Measurements from ENCODE around the gene SERPINA12. TPM values are rescaled to one million over a fixed set of nuclear protein-coding genes. Genes with fewer than 3 reads are reported as not detected.

Gene SERPINA12
- total and polyA plus RNA-seq, 4 donors, result not detected

DNA sequence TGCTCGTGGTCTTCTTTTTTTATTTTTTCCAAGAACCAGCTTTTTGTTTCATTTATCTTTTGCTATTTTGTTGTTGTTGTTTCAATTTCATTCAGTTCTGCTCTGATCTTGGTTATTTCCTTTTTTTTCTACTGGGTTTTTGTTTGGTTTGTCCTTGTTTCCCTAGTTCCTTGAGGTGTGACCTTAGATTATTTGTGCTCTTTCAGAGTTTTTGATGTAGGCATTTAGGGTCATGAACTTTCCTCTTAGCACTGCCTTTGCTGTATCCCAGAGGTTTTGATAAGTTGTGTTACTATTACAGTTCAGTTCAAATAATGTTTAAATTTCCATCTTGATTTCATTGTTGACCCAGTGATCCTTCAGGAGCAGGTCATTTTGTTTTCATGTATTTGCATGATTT lies 53.3 kb downstream of the SERPINA12 start:
- no peaks in the 10 kb centered on the region for H3K36me3 ChIP-seq (ENCODE audit: control insufficient read depth in 4 of 4, insufficient read depth in 4 of 4, low read length in 4 of 4)
- H3K27ac ChIP-seq (ENCODE audit: low read depth in 1 of 2, low read length in 1 of 2), result no peak overlapping the region
- ATAC-seq (ENCODE audit: insufficient read depth, low FRiP score) (no peak), DNase-seq (no peak)
- H3K27me3 ChIP-seq (ENCODE audit: control insufficient read depth in 3 of 3, insufficient read depth in 3 of 3, low read length in 2 of 3), result peaks cover 0 to 3% (median 0%) of the 10 kb centered on the region in 3 donors
- TF ChIP-seq, protein P1, sequence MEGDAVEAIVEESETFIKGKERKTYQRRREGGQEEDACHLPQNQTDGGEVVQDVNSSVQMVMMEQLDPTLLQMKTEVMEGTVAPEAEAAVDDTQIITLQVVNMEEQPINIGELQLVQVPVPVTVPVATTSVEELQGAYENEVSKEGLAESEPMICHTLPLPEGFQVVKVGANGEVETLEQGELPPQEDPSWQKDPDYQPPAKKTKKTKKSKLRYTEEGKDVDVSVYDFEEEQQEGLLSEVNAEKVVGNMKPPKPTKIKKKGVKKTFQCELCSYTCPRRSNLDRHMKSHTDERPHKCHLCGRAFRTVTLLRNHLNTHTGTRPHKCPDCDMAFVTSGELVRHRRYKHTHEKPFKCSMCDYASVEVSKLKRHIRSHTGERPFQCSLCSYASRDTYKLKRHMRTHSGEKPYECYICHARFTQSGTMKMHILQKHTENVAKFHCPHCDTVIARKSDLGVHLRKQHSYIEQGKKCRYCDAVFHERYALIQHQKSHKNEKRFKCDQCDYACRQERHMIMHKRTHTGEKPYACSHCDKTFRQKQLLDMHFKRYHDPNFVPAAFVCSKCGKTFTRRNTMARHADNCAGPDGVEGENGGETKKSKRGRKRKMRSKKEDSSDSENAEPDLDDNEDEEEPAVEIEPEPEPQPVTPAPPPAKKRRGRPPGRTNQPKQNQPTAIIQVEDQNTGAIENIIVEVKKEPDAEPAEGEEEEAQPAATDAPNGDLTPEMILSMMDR (IDR thresholded peaks at IDR 0.05; ENCODE audit: control extremely low read depth, extremely low read depth), result no peak
- no peak overlapping the region for H3K4me3 ChIP-seq
- 0 to 46% methylated on average over 1 of the region's 1 CpG for WGBS, 2 donors
- H3K4me1 ChIP-seq (ENCODE audit: control insufficient read depth in 5 of 5, insufficient read depth in 5 of 5, low read length in 5 of 5), result no peaks in the 10 kb centered on the region
- H3K9me3 ChIP-seq (ENCODE audit: control insufficient read depth in 4 of 4, insufficient read depth in 3 of 4, low read length in 3 of 4), result peaks cover 0 to 5% (median 3%) of the 10 kb centered on the region in 4 donors
- H3K9ac ChIP-seq (ENCODE audit: insufficient read depth in 1 of 2, low read length in 2 of 2), result no peak overlapping the region

DNA sequence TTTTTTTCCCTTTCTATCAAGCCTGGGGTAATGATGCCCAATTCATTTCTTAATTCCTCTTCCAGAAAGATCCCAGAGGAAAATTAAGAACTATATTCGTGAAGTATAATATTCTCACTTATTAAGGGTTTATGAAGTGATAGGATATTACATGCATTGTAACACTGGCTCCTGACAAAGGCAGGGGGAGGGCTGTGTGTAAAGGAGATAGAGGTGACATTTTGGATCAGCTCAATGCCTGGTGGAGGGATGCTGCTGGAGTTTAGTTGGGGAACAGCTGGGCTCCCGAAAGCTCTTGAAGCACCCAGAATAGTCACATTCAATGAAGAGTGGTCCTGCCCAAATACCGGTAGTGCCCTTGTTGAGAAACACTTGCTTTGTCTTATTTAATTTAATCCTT lies 57.4 kb downstream of the SERPINA12 start:
- Histone ChIP-seq H3K9me3 (ENCODE audit: control insufficient read depth in 4 of 4, insufficient read depth in 3 of 4, low read length in 3 of 4) (peaks cover 0 to 2% (median 1%) of the 10 kb centered on the region in 4 donors), H3K9ac (ENCODE audit: insufficient read depth in 1 of 2, low read length in 2 of 2) (no peak overlapping the region), H3K4me1 (ENCODE audit: control insufficient read depth in 5 of 5, insufficient read depth in 5 of 5, low read length in 5 of 5) (no peaks in the 10 kb centered on the region), H3K27me3 (ENCODE audit: control insufficient read depth in 3 of 3, insufficient read depth in 3 of 3, low read length in 2 of 3) (peaks cover 0 to 6% (median 5%) of the 10 kb centered on the region in 3 donors), H3K27ac (ENCODE audit: low read depth in 1 of 2, low read length in 1 of 2) (no peak overlapping the region), H3K4me3 (no peak overlapping the region), H3K36me3 (ENCODE audit: control insufficient read depth in 4 of 4, insufficient read depth in 4 of 4, low read length in 4 of 4) (no peaks in the 10 kb centered on the region)
- 38 to 41% methylated on average over 3 of the region's 3 CpGs for WGBS, 2 donors
- no peak for DNase-seq
- TF ChIP-seq, protein P1 (IDR thresholded peaks at IDR 0.05; ENCODE audit: control extremely low read depth, extremely low read depth), result no peak
- ATAC-seq (ENCODE audit: insufficient read depth, low FRiP score), result no peak

DNA sequence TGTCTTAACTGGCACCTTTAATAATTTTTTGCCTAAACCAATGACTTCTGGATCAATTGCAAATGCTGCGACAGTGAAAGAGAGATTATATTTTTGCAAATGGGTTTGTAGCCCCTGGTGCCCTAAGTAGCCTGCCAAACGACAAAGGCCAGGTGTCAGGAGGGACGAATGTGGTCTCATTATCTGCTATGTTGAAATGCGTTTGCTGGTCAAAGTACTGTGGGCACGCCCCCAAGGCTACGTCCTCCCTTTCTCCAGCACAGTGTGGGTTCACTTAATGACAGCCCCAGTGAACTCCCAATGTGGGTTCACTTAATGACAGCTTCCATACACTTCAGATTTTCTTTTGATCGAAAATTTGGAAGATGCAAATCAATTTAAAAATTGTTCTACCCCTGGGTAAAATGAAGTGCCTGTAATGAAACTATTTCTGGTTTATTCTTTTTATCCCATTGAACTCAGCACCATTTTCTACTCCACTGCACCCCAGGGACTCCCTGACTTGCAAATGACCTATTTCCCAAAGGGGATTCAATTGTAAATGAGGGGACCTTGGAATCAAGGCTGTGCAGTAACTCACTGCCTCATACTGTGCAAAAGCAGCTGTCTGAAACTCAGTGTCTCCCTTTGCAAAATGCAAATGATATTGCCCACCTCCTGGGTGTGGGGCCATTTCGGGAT lies 58.0 kb downstream of the SERPINA12 start:
- Histone ChIP-seq H3K27ac (ENCODE audit: low read depth in 1 of 2, low read length in 1 of 2) (no peak overlapping the region), H3K9ac (ENCODE audit: insufficient read depth in 1 of 2, low read length in 2 of 2) (no peak overlapping the region), H3K4me1 (ENCODE audit: control insufficient read depth in 5 of 5, insufficient read depth in 5 of 5, low read length in 5 of 5) (no peaks in the 10 kb centered on the region), H3K27me3 (ENCODE audit: control insufficient read depth in 3 of 3, insufficient read depth in 3 of 3, low read length in 2 of 3) (peaks cover 0 to 6% (median 5%) of the 10 kb centered on the region in 3 donors), H3K36me3 (ENCODE audit: control insufficient read depth in 4 of 4, insufficient read depth in 4 of 4, low read length in 4 of 4) (no peaks in the 10 kb centered on the region), H3K4me3 (no peak overlapping the region), H3K9me3 (ENCODE audit: control insufficient read depth in 4 of 4, insufficient read depth in 3 of 4, low read length in 3 of 4) (peaks cover 0 to 2% (median 1%) of the 10 kb centered on the region in 4 donors)
- ATAC-seq (ENCODE audit: insufficient read depth, low FRiP score), result no peak
- TF ChIP-seq, protein P1 (IDR thresholded peaks at IDR 0.05; ENCODE audit: control extremely low read depth, extremely low read depth), result no peak
- no peak for DNase-seq
- WGBS, 2 donors, result 22 to 30% methylated on average over 8 of the region's 8 CpGs
